Mesothelial cell of epicardium (in vitro differentiated cells): Measurements from ENCODE around the gene THUMPD3. TPM values are rescaled to one million over a fixed set of nuclear protein-coding genes. Genes with fewer than 3 reads are reported as not detected.

Experiments used
- DNase-seq, 2 experiments: peaks; one replicate each; pipeline ENCODE4 v3.0.0; 2021; ENCODE audit warnings: low spot score in 2 of 2; ENCODE audit not compliant: unreplicated experiment in 2 of 2
- H3K27ac Mint-ChIP-seq: 2 replicates; pipeline ENCODE4 v1.8.0; 2021; ENCODE audit warnings: mixed read lengths
- H3K27me3 Mint-ChIP-seq: 2 replicates; pipeline ENCODE4 v1.8.0; 2021; ENCODE audit warnings: low read depth, mixed read lengths
- H3K36me3 Mint-ChIP-seq: 2 replicates; pipeline ENCODE4 v1.8.0; 2021; ENCODE audit warnings: mixed read lengths
- H3K4me1 Mint-ChIP-seq: 2 replicates; pipeline ENCODE4 v1.8.0; 2021; ENCODE audit warnings: mixed read lengths
- H3K4me3 Mint-ChIP-seq: 2 replicates; pipeline ENCODE4 v1.8.0; 2021; ENCODE audit warnings: mild to moderate bottlenecking, moderate library complexity, mixed read lengths
- H3K9me3 Mint-ChIP-seq: 2 replicates; pipeline ENCODE4 v1.8.0; 2021; ENCODE audit warnings: mixed read lengths
- total RNA-seq: library from RNA; stranded (reverse); gene quantifications from 3 replicates; pipeline ENCODE4 v1.2.1, GENCODE V29; 2021
- TF ChIP-seq, protein P1 (sequence below): fragments of 200-600 bp; sonication (generic); IDR thresholded peaks from one replicate; pipeline ENCODE4 v1.5.0; 2021; ENCODE audit warnings: antibody characterized with exemption; ENCODE audit not compliant: unreplicated experiment

Gene THUMPD3
- total RNA-seq, 1 donor from 2014 or later, result 62.1 TPM

DNA sequence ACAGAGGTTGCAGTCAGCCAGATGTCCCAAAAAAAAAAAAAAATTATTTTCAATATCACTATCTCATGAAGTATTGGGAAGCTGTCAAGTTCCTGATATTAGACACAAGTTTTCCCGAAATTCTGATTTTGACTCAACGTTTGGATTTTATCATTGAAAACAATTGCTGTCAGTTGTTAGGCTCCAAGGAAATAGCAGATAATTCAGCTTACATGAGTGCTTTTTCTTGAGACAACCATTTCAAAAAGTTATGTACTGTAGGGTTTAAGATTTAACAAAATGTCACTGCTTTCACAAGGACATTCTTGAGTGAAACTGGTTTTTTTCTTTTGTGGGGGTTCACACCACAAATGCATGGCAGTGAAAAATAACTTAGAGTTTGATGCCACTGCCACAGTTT is 25.3 kb downstream of the THUMPD3 start:
- Mint-ChIP-seq H3K4me1 (peaks cover 1% of the 10 kb centered on the region), H3K4me3 (no peak overlapping the region), H3K27me3 (no peaks in the 10 kb centered on the region), H3K36me3 (peaks cover 40% of the 10 kb centered on the region), H3K9me3 (no peaks in the 10 kb centered on the region), H3K27ac (no peak overlapping the region)
- TF ChIP-seq, protein P1, sequence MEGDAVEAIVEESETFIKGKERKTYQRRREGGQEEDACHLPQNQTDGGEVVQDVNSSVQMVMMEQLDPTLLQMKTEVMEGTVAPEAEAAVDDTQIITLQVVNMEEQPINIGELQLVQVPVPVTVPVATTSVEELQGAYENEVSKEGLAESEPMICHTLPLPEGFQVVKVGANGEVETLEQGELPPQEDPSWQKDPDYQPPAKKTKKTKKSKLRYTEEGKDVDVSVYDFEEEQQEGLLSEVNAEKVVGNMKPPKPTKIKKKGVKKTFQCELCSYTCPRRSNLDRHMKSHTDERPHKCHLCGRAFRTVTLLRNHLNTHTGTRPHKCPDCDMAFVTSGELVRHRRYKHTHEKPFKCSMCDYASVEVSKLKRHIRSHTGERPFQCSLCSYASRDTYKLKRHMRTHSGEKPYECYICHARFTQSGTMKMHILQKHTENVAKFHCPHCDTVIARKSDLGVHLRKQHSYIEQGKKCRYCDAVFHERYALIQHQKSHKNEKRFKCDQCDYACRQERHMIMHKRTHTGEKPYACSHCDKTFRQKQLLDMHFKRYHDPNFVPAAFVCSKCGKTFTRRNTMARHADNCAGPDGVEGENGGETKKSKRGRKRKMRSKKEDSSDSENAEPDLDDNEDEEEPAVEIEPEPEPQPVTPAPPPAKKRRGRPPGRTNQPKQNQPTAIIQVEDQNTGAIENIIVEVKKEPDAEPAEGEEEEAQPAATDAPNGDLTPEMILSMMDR, result no peak
- DNase-seq, result no peak

DNA sequence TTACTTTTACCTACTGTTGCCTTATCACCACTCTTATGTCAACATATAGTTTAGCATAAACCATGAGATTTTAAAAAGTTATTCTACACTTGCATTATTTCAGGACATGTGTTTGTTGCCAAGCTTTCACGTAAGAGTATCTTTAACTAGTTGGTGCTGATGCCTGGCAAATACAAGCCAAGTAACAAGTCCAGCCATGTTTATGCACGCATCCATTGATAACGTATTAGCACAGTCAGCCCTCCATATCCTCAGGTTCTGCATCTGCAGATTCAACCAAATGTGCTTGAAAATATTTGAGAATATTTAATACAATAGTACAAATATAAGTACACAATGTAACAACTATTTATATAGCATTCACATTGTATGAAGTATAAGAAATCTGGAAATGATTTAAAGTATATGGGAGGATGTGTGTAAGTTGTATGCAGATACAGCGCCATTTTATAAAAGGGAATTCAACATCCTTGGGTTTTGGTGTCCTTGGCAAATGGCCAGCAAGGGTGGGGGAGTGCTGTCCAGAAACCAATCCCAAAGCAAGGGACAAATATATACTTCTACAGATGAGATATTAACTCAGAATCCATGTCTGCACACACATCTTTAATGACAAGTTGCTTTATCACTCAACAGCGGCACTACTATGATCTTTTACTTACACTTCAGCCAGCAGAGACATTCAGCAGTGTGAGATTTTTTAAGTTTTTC is 25.9 kb downstream of the THUMPD3 start:
- H3K36me3 Mint-ChIP-seq, result peaks cover 40% of the 10 kb centered on the region
- H3K27ac Mint-ChIP-seq, result peak overlapping the region; percentile 5
- peaks cover 3% of the 10 kb centered on the region for H3K4me1 Mint-ChIP-seq
- H3K9me3 Mint-ChIP-seq, result no peaks in the 10 kb centered on the region
- H3K4me3 Mint-ChIP-seq, result no peak overlapping the region
- TF ChIP-seq, protein P1, result no peak
- H3K27me3 Mint-ChIP-seq, result no peaks in the 10 kb centered on the region
- DNase-seq, result no peak

DNA sequence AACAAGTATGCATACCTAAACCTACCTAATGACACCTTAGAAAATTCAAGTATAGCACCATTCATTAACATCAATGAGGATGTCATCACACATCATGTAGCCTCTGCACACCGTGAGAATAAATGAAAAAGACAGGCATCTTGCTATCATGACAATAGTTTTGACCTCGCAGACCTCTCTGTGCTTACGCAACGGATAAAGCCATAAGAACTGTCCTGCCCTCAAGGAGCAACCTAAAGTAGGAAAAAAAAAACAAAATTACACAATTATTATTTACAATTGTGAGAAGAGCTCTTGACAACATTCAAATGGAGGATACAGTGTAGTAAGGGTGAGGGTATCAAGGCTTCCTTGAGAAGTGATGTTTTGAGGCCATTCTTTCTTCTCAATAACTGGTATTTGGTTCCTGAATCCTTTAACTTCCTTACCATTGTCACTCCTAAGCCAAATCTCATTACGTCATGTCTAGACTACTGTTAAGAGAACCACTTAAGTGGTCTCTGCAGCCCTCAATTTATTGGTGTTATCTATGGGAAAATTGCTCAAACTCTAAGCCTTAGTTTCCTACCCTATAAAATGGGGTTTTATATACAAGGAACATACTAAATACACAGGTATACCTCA is 27.5 kb downstream of the THUMPD3 start:
- TF ChIP-seq, protein P1, result no peak
- Mint-ChIP-seq H3K9me3 (no peaks in the 10 kb centered on the region), H3K36me3 (peaks cover 33% of the 10 kb centered on the region), H3K4me3 (no peak overlapping the region), H3K4me1 (peaks cover 16% of the 10 kb centered on the region), H3K27ac (no peak overlapping the region), H3K27me3 (no peaks in the 10 kb centered on the region)
- DNase-seq, result no peak

DNA sequence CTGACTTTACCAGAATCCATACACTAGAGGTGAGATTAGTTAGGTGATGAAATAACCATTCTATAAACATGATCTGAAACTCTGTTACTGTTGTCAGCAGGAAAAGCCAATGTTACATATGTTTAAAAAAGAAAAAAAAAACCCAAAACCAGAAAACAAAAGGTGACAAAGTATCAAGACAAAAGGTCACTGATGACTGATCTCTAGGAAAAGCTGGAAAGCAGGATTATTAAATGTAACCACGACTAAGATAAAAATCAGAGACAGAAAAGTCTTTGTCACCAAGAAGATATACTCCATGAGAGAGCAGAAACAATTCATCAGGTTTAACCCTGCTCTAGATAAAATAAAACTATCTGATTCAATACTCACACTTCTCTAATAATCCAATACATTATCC is 29.2 kb downstream of the THUMPD3 start:
- H3K36me3 Mint-ChIP-seq, result peaks cover 31% of the 10 kb centered on the region

DNA sequence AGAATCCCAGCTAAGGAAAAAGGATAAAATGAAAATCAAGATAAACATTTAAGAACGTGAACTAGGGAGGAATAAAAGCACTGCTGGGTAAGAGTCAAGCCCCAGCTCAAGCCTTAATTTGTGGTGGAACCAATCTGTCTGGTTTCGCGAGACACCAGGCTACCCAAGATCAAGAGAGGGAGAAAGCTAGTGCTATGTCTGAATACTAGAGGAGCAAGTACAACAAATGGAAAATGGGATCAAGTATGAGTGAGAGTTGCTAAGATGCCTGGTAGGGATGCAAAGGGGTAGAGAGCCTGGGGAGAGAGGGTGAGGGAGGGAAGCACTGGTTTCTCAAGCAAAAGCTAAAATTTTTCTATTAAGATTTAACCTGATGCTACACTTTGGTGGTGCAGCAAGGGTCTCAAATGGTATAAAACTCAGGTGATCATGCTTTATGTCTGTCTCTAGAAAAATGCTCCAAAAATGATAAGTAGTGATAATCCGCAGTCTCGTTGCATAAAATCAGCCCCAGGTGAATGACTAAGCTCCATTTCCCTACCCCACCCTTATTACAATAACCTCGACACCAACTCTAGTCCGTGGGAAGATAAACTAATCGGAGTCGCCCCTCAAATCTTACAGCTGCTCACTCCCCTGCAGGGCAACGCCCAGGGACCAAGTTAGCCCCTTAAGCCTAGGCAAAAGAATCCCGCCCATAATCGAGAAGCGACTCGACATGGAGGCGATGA is 32.9 kb downstream of the THUMPD3 start:
- TF ChIP-seq, protein P1, result no peak
- H3K27me3 Mint-ChIP-seq, result no peaks in the 10 kb centered on the region
- peaks cover 40% of the 10 kb centered on the region for H3K4me1 Mint-ChIP-seq
- peaks cover 13% of the 10 kb centered on the region for H3K36me3 Mint-ChIP-seq
- peak overlapping the region; percentile 99 for H3K27ac Mint-ChIP-seq
- H3K9me3 Mint-ChIP-seq, result no peaks in the 10 kb centered on the region
- H3K4me3 Mint-ChIP-seq, result peak overlapping the region; percentile 91
- DNase-seq, result no peak

More for the DNA sequence above, 29.2 kb downstream of the THUMPD3 start:
- Mint-ChIP-seq H3K27ac (peak overlapping the region; percentile 59), H3K27me3 (no peaks in the 10 kb centered on the region), H3K4me1 (peaks cover 24% of the 10 kb centered on the region), H3K9me3 (no peaks in the 10 kb centered on the region), H3K4me3 (no peak overlapping the region)
- no peak for DNase-seq
- TF ChIP-seq, protein P1, result no peak
